Right cardiac atrium (tissue), 5 donors: ENCODE data around the gene PRPSAP1. TPM values are rescaled to one million over a fixed set of nuclear protein-coding genes. Genes with fewer than 3 reads are reported as not detected.

Experiments
- ATAC-seq, 2 donors: fragments of 200-7000 bp; cut with Tn5 transposase; one replicate each; pipeline versions ENCODE4 v1.8.0 to v1.9.1; 2020; ENCODE audit warnings: moderate library complexity in 2 of 2, mild to moderate bottlenecking in 1 of 2
- DNase-seq, 3 donors: peaks; one replicate each; pipeline ENCODE4 v3.0.0-alpha.2; 2020
- H3K27ac ChIP-seq: one replicate; pipeline ENCODE4 v1.5.1; 2013; ENCODE audit warnings: mild to moderate bottlenecking, low read length, control low read depth, moderate library complexity
- H3K27me3 ChIP-seq: one replicate; pipeline ENCODE4 v1.6.1; 2013; ENCODE audit not compliant: control insufficient read depth, insufficient read depth
- H3K4me1 ChIP-seq: one replicate; pipeline ENCODE4 v1.6.1; 2013; ENCODE audit warnings: low read length; ENCODE audit not compliant: control insufficient read depth, insufficient read depth
- H3K4me3 ChIP-seq: one replicate; pipeline ENCODE4 v1.5.1; 2013; ENCODE audit warnings: low read length, control low read depth
- H3K9me3 ChIP-seq: one replicate; pipeline ENCODE4 v1.6.1; 2013; ENCODE audit warnings: low read length; ENCODE audit not compliant: control insufficient read depth
- WGBS: extraction: QIAGEN DNeasy Blood & Tissue Kit; methylation state at CpG from one replicate; pipeline ENCODE4 v1.1.7; 2013; 5-methylcytosine and 5-hydroxymethylcytosine counted together
- intact Hi-C, 4 donors: fragments of 100-400 bp; cut with DNase I; formaldehyde crosslinking; loops; one replicate each; pipeline versions ENCODE4 v1.11.0 to v1.14.0; 2022 to 2023
- polyA plus RNA-seq: library from polyadenylated mRNA; stranded (reverse); fragments of 200-250 nt; gene quantifications from one replicate; pipeline ENCODE4 v1.2.3, GENCODE V29; 2013
- total RNA-seq, 4 donors: library from RNA; stranded (reverse); fragmentation: NEBNext Ultra II Directional; extraction: Animal tissue kit (Norgen Biotek cat#: 25700); gene quantifications; one replicate each; pipeline ENCODE4 v1.2.1, GENCODE V29; 2021
- donor health status: healthy with polysubstance abuse.
- donor health status: DM: no; HTN: yes; CAD: no.
- donor health status: DM: no; HTN: no; CAD: no.
- donor health status: DM: no; HTN: yes; CAD: no; lungs with severe emphysema.
- donor health status: DM: yes; HTN: yes; CAD: no.

The PRPSAP1 gene
- total and polyA plus RNA-seq, 5 donors = 31.9 to 45.3 (median 37.4) TPM

DNA sequence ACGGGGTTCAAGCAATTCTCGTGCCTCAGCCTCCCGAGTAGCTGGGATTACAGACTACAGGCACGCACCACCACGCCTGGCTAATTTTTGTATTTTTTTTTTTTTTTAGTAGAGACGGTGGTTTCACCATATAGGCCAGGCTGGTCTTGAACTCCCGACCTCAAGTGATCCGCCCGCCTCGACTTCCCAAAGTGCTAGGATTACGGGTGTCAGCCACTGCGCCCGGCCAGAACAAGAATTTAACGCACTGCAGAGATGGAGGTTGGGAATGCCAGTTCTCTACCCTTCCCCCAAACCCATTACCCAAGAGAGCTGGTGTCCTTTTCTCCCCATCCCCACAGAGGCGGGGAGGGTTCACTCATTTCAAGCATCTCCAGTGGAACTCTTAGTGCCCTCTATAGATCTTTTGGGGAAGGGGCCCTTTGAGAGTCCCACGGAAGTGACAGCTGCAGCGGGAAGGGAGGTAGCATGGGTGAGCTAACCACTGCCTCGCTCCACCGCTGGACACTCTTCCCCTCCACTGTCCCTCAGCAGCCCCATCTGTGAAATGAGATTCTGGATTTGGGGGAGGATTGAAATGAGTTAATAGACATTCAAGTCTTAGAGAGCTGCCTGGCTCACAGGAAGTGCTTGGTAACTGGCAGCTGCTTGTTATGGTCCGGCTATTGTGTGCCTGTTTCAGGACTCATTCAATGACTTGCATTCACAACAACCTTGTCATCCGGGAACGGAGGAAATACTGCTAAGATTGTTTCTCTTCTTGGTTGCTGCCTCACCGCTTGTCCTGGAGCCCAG, 92.1 kb downstream of the PRPSAP1 start:
- H3K27ac ChIP-seq = no peak overlapping the region

DNA sequence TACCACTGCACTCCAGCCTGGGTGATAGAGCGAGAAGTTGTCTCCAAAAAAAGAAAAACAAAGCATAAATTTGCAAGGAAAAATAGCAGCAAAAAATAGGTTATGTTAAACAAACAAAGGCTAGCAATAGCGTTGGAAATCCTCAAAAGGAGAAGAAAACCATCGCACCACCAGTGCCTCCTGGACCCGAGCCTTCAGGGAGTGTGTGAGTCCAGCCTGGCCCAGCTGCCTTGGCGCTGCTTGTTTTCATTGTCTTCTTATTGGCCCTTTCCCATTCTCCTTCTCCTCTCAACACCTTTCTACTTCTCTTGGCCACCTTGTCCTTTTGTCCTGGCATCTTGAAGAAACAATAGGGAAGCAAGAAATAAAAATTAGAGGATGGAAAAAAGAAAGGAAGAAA, 93.0 kb downstream of the PRPSAP1 start:
- 74% methylated on average over 5 of the region's 5 CpGs for WGBS
- no peak for ATAC-seq
- Histone ChIP-seq H3K9me3 (no peaks in the 10 kb centered on the region), H3K27ac (no peak overlapping the region), H3K4me1 (no peaks in the 10 kb centered on the region), H3K27me3 (no peaks in the 10 kb centered on the region), H3K4me3 (no peak overlapping the region)
- intact Hi-C loops = no loop called here
- peak in 1 of 3 donors; percentile 37 for DNase-seq

More for the DNA sequence above, 92.1 kb downstream of the PRPSAP1 start:
- Histone ChIP-seq H3K4me1 (peaks cover 1% of the 10 kb centered on the region), H3K4me3 (no peak overlapping the region), H3K27me3 (no peaks in the 10 kb centered on the region), H3K9me3 (no peaks in the 10 kb centered on the region)
- intact Hi-C loops = no loop called here
- DNase-seq (peak in 2 of 3 donors; percentile 1 to 22), ATAC-seq (no peak)
- 82% methylated on average over 23 of the region's 23 CpGs for WGBS

DNA sequence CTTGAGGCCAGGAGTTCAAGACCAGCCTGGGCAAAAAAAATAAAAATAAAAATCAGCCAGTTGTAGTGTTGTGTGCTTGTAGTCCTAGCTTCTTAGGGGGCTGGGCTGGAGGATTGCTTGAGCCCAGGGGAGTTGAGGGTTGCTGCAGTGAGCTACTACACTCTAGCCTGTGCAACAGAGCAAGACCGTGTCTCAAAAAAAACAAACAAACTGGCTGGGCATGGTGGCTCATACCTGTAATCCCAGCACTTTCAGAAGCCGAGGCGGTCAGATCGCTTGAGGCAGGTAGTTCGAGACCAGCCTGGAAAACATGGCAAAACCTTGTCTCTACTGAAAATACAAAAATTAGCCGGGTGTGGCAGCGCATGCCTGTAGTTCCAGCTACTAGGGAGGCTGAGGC, 93.5 kb downstream of the PRPSAP1 start:
- ATAC-seq (no peak), DNase-seq (no peak)
- 93% methylated on average over 7 of the region's 7 CpGs for WGBS
- no peaks in the 10 kb centered on the region for H3K9me3 ChIP-seq
- intact Hi-C loops = no loop called here
- H3K4me3 ChIP-seq = no peak overlapping the region
- H3K27ac ChIP-seq = no peak overlapping the region
- no peaks in the 10 kb centered on the region for H3K4me1 ChIP-seq
- no peaks in the 10 kb centered on the region for H3K27me3 ChIP-seq

Other genes starting within 250 kb of the PRPSAP1 start
- gene FOXJ1, start 212.7 kb downstream of the PRPSAP1 start, total RNA-seq = not detected
- not detected for gene FOXJ1, start 212.7 kb downstream of the PRPSAP1 start, polyA plus RNA-seq
- gene RNF157, start 113.4 kb downstream of the PRPSAP1 start, total RNA-seq = 10 to 100 TPM; 10.2 to 18.8 (median 13.9) TPM
- 12.1 TPM for gene RNF157, start 113.4 kb downstream of the PRPSAP1 start, polyA plus RNA-seq
- gene UBALD2, start 88.6 kb downstream of the PRPSAP1 start, total RNA-seq = 10 to 100 TPM; 19.8 to 28.9 (median 24.5) TPM
- 19.5 TPM for gene UBALD2, start 88.6 kb downstream of the PRPSAP1 start, polyA plus RNA-seq
- gene QRICH2, start 45.6 kb downstream of the PRPSAP1 start, total RNA-seq = 1 to 10 TPM; 1.9 to 2.5 (median 2.2) TPM
- gene QRICH2, start 45.6 kb downstream of the PRPSAP1 start, polyA plus RNA-seq = 2.1 TPM
- 10 to 100 TPM in 1 of 4 donors, 1 to 10 TPM in 3; 3.5 to 13.6 (median 3.8) TPM for gene SPHK1, start 30.7 kb upstream of the PRPSAP1 start, total RNA-seq
- 3.8 TPM for gene SPHK1, start 30.7 kb upstream of the PRPSAP1 start, polyA plus RNA-seq
- 10 to 100 TPM; 24.2 to 37.3 (median 34.1) TPM for gene UBE2O, start 99.2 kb upstream of the PRPSAP1 start, total RNA-seq
- gene UBE2O, start 99.2 kb upstream of the PRPSAP1 start, polyA plus RNA-seq = 23.0 TPM
- gene AANAT, start 113.7 kb upstream of the PRPSAP1 start, total RNA-seq = not detected
- not detected for gene AANAT, start 113.7 kb upstream of the PRPSAP1 start, polyA plus RNA-seq
- 10 to 100 TPM; 10.2 to 16.4 (median 12.8) TPM for gene RHBDF2, start 147.5 kb upstream of the PRPSAP1 start, total RNA-seq
- 11.2 TPM for gene RHBDF2, start 147.5 kb upstream of the PRPSAP1 start, polyA plus RNA-seq
- gene CYGB, start 183.8 kb upstream of the PRPSAP1 start, total RNA-seq = 10 to 100 TPM; 46.6 to 83.9 (median 67.3) TPM
- 58.7 TPM for gene CYGB, start 183.8 kb upstream of the PRPSAP1 start, polyA plus RNA-seq
- gene PRCD, start 186.1 kb upstream of the PRPSAP1 start, total RNA-seq = 10 to 100 TPM in 3 of 4 donors, 1 to 10 TPM in 1; 6.1 to 11.6 (median 10.9) TPM
- 9.8 TPM for gene PRCD, start 186.1 kb upstream of the PRPSAP1 start, polyA plus RNA-seq
- gene ST6GALNAC2, start 231.9 kb upstream of the PRPSAP1 start, total RNA-seq = 1 to 10 TPM; 4.0 to 5.8 (median 5.5) TPM
- 4.2 TPM for gene ST6GALNAC2, start 231.9 kb upstream of the PRPSAP1 start, polyA plus RNA-seq